NCI-H510A treated with DMSO at 0.1 percent for 48 hours (cell line): ENCODE results near the gene TMCO6.
"Not testable (repeated sequence)": the region's sequence is repeated elsewhere in the genome, so short reads cannot be mapped to it uniquely, and the experiment has no call there.

Experiments
- DNase-seq: peaks from one replicate; lab custom pipeline; 2025; lab: John Stamatoyannopoulos, UW

TMCO6 gene

GRCh38 chr5:140630292-140631035 lies 8.8 kb upstream of the TMCO6 start:
- DNase-seq, result no peak

GRCh38 chr5:140631036-140631417 lies 8.2 kb upstream of the TMCO6 start:
- no peak for DNase-seq

GRCh38 chr5:140631831-140632365 lies 7.4 kb upstream of the TMCO6 start:
- no peak for DNase-seq

DNA sequence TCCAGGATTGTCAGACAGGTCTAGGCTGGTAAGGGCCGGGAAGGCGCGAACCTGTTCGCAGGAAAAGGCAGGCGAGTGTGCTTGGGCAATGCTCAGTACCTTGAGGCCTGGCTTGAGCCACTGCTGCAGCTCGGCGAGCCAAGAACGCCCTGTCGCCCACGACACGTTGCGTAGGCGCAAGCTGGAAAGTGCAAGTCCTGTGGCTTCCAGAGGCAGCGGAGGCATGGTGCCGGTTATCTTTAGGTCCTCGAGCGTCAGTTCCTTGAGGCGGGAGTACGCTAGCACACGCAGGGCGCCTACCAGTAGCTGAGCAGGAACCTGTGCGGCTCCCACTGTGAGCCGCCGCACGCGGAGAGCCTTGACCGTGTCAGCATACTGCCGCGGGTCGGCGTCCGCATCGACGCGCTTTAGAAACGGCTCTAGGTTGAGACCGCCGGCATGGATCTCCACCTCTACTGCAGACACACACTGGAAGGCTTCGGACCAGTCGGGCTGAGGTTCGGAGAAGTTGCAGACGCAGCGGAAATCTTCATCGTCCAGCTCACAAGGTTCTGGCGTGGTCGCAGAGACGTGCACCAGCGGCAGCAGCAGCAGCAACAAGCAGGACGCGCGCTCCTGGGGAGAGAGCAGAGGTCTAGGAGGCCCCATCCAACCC lies 6.8 kb upstream of the TMCO6 start:
- no peak for DNase-seq

GRCh38 chr5:140633021-140633471 lies 6.2 kb upstream of the TMCO6 start, which contains the start of gene CD14:
CD14 (minus strand) TSS chr5:140633175; CDS start chr5:140633071, 104 bp downstream.
- no peak for DNase-seq

- DNase-seq, result no peak
Observed at GRCh38 chr5:140633501-140633900, 5.8 kb upstream of the TMCO6 start.

DNA sequence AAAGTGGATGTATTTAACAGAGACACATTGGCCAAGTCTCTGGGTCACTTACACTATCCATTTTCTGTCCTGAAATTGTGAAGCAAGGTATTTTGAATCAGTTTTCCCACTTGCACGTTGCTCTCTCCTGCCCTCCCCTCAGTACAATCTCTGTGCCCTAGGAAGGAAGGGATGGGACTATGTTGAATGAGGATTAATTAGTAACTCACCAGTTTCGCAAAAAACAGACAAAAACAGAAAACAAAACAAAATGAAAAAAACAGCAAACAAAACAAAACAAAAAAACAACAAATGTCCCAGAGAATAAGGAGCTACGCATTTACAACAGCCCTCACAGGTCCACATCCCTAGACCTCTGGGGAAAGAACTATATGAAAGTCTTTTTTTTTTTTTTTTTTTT lies 5.1 kb upstream of the TMCO6 start:
- DNase-seq, result no peak

- DNase-seq, result no peak
Observed at GRCh38 chr5:140635291-140636257, 3.7 kb upstream of the TMCO6 start.

- no peak for DNase-seq
Observed at GRCh38 chr5:140637371-140638100, 1.7 kb upstream of the TMCO6 start.

GRCh38 chr5:140638898-140639147 lies 428 bp upstream of the TMCO6 start:
- not testable (repeated sequence) for DNase-seq

GRCh38 chr5:140641716-140642115 lies 2.5 kb downstream of the TMCO6 start:
- no peak for DNase-seq

GRCh38 chr5:140642718-140643117 lies 3.5 kb downstream of the TMCO6 start:
- DNase-seq, result no peak

DNA sequence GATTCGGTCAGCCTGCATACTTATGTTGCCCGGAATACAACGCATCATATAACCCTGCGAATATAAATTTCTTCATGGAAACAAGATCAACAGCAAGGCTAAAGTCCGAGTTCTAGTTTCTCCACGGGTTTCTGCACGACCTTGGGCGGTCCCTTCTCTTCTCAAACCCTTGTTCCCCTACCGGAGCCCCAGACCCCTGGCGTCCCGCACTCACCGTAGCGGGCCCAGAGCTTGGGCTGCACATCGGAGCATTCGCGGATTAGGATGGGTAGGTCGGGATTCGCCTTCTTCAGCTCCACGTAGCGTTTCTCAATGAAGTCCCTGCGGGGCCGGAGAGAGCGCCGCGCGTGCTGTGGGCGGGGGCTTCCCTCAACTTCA lies 7.8 kb downstream of the TMCO6 start:
- no peak for DNase-seq

DNA sequence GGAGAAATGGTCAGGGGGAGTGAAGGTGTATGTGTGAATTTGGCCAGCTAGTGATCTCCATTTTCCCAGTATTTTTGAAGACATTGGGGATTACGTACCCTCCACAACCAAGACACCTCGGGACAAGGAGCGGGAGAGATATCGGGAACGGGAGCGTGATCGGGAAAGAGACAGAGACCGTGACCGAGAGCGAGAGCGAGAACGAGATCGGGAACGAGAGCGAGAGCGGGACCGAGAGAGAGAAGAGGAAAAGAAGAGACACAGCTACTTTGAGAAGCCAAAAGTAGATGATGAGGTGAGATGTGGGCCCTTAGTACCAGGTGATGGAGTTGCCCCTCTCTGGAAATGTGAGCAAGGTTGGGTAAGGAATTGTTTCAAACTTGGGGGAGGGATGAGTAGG lies 19.6 kb downstream of the TMCO6 start:
- no peak for DNase-seq

GRCh38 chr5:140660371-140660770 lies 21.1 kb downstream of the TMCO6 start:
- not testable (repeated sequence) for DNase-seq

DNA sequence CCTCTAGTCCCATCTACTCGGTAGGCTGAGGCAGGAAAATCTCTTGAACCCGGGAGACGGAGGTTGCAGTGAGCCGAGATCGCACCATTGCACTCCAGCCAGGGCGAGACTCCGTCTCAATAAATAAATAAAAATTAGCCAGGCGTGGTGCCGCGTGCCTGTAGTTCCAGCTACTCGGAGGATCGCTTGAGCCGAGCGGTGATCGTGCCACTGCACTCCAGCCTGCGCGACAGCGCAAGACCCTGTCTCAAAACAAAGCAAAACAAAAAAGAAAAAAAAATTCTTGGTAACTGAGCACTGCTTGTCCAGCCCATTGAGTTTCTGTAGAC lies 24.7 kb downstream of the TMCO6 start:
- no peak for DNase-seq

DNA sequence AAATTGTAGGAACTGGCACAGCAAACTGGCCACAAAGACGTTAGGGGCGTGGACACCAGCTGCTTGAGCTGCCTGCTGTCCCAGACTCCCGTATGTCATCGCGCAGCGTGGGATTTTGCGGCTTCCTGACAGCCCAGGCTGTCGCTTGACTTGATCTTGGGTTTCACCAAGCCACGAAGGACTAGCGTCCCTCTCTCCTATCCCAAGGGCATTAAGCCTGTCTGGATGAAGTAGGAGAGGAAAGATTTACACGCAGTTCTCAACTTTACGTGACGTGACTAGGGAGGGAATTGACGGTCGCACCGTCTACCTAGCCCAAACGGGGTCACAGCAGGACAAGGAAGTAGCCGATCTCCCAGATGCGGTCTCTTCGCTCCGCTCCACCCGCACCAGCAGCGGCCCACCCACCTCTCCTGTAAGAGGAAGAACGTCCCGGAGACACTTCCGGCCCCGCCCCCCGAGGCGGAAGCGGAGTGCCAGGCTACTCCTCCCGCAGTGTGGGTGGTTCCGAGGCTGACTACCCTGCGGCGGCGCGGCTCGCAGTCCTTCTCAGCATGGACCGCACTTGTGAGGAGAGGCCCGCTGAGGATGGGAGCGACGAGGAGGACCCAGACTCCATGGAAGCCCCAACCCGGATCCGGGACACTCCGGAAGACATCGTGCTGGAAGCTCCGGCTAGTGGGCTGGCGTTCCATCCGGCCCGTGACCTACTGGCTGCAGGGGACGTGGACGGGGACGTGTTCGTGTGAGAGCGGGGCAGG lies 25.3 kb downstream of the TMCO6 start, which contains the start of gene WDR55:
TSS of gene WDR55 (plus strand) at position 546 of the 761 bp plus-strand sequence. CDS start at position 555, 9 bp downstream.
- DNase-seq, result peak; percentile 80

- DNase-seq, result not testable (repeated sequence)
Observed at GRCh38 chr5:140671035-140671434, 31.8 kb downstream of the TMCO6 start.

DNA sequence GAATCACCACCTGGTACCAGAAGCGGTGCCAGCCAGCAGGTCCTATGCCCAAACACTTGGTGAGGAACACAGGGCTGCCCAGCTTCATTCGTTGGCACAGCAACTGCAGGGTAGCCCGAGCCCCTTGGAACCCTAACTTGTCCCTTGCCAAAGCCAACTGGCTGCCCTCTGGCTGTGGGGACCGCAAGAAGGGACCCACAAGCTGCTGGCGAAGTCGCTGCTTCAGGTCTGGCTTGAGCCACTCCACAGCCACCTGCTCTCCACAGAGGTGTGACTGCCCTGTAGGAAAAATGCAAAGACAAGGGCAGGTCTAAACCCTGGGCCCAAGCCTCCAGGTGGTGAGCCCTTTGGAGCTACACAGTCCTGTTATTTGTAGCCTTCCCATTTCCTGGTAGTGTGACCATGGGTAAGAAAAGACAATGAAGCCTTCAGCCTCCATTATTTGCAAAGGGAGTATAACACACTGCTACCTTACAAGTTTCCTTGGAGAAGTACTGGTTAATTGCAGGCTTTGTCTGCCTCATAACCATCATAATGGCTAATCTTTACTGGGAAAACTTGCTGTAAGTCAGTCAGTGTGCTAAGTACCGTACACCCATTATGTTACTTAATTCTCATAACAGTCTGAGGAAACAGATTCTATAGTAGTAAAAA lies 32.3 kb downstream of the TMCO6 start:
- DNase-seq, result no peak

- DNase-seq, result peak; percentile 4
Observed at GRCh38 chr5:140672455-140673186, 33.4 kb downstream of the TMCO6 start.
